ENCODE measurements around the gene CLEC4F. TPM values are rescaled to one million over a fixed set of nuclear protein-coding genes. Genes with fewer than 3 reads are reported as not detected.
A peak's percentile ranks its signal among the peaks of the same experiment; 100 is the strongest.

CLEC4F gene
- total RNA-seq (under 1 TPM; 0.31 to 0.79 TPM), polyA plus RNA-seq (ENCODE audit: insufficient read depth, low read depth, low replicate concordance) (2.6 TPM)
- long read RNA-seq, donor 1: 0 reads
- long read RNA-seq, donor 2: 0 reads

- H3K27ac ChIP-seq: no peak within 1 kb of the TSS
- H3K4me3 ChIP-seq: no peak within 1 kb of the TSS
- H3K4me1 ChIP-seq: no peaks in the 10 kb centered on the region
- H3K36me3 ChIP-seq (ENCODE audit: low read depth, missing control alignments): no peaks in the 10 kb centered on the region
- no peaks in the 10 kb centered on the region for H3K9me3 ChIP-seq
- no peaks in the 10 kb centered on the region for H3K27me3 ChIP-seq
- intact Hi-C loops (cut with DNase I; ENCODE audit: low total_unique reads): no loop called here
- WGBS, 2 donors: 66 to 71% methylated on average over 6 to 7 of the region's 7 CpGs
- no peak for DNase-seq
- no peak for TF ChIP-seq CTCF (IDR thresholded peaks at IDR 0.05)
These were observed at the start of gene CLEC4F for GRCh38 chr2:70820499-70820898. TSS of gene CLEC4F (minus strand) at chr2:70820599. CDS start at chr2:70820523, 76 bp downstream.

- intact Hi-C loops (cut with DNase I; ENCODE audit: low total_unique reads): no loop called here
- no peak for DNase-seq
- 89 to 90% methylated on average over 1 of the region's 1 CpG for WGBS, 2 donors
These were observed 48.6 kb upstream of the CLEC4F start for GRCh38 chr2:70868970-70869369.

GRCh38 chr2:70861777-70862625 is 41.6 kb upstream of the CLEC4F start:
- 15 to 22% methylated on average over 21 of the region's 21 CpGs for WGBS, 2 donors
- TF ChIP-seq CTCF (IDR thresholded peaks at IDR 0.05) (peak; percentile 59 to 92 (median 70)), POLR2A (IDR thresholded peaks at IDR 0.05) (no peak)
- no peak overlapping the region for H3K4me3 ChIP-seq
- intact Hi-C loops (cut with DNase I; ENCODE audit: low total_unique reads): no loop called here
- no peak overlapping the region for H3K27ac ChIP-seq
- DNase-seq: peak; percentile 90
- H3K36me3 ChIP-seq (ENCODE audit: low read depth, missing control alignments): no peaks in the 10 kb centered on the region
- no peaks in the 10 kb centered on the region for H3K4me1 ChIP-seq
- no peaks in the 10 kb centered on the region for H3K27me3 ChIP-seq
- no peaks in the 10 kb centered on the region for H3K9me3 ChIP-seq

More at GRCh38 chr2:70868970-70869369, 48.6 kb upstream of the CLEC4F start:
- Histone ChIP-seq H3K27me3 (no peaks in the 10 kb centered on the region), H3K36me3 (ENCODE audit: low read depth, missing control alignments) (no peaks in the 10 kb centered on the region), H3K9me3 (no peaks in the 10 kb centered on the region), H3K4me1 (peaks cover 6% of the 10 kb centered on the region), H3K27ac (no peak overlapping the region), H3K4me3 (no peak overlapping the region)
- TF ChIP-seq POLR2A (IDR thresholded peaks at IDR 0.05): no peak
- TF ChIP-seq CTCF (IDR thresholded peaks at IDR 0.05): no peak

- TF ChIP-seq POLR2A (IDR thresholded peaks at IDR 0.05): no peak
- no peak for TF ChIP-seq CTCF (IDR thresholded peaks at IDR 0.05)
- 67 to 83% methylated on average over 1 of the region's 1 CpG for WGBS, 2 donors
- Histone ChIP-seq H3K4me3 (no peak overlapping the region), H3K27me3 (no peaks in the 10 kb centered on the region), H3K27ac (no peak overlapping the region), H3K4me1 (no peaks in the 10 kb centered on the region), H3K36me3 (ENCODE audit: low read depth, missing control alignments) (no peaks in the 10 kb centered on the region), H3K9me3 (no peaks in the 10 kb centered on the region)
- intact Hi-C loops (cut with DNase I; ENCODE audit: low total_unique reads): no loop called here
- no peak for DNase-seq
These were observed 35.3 kb upstream of the CLEC4F start for GRCh38 chr2:70855667-70856066.

Data from testis (tissue), 5 donors.